ENCODE data around the gene KIAA1614.

DNA sequence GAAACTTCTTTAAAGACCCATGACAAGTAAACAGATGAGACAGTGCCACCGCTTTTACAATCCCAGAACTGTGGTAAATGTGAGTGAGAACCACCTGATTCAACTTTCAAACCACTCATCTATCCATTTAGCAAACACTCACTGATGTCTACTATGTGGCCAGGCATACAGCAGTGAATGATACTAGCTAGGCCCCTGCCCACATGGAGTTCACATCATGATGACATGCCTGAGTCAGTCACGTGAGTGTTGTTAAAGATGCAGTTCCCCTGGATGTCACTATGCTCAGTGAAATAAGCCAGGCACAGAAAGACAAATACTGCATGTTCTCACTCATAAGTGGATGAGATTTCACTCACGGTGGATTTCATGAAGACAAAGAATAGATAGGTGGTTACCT lies 81.6 kb downstream of the KIAA1614 start:
- TF ChIP-seq, protein P1, sequence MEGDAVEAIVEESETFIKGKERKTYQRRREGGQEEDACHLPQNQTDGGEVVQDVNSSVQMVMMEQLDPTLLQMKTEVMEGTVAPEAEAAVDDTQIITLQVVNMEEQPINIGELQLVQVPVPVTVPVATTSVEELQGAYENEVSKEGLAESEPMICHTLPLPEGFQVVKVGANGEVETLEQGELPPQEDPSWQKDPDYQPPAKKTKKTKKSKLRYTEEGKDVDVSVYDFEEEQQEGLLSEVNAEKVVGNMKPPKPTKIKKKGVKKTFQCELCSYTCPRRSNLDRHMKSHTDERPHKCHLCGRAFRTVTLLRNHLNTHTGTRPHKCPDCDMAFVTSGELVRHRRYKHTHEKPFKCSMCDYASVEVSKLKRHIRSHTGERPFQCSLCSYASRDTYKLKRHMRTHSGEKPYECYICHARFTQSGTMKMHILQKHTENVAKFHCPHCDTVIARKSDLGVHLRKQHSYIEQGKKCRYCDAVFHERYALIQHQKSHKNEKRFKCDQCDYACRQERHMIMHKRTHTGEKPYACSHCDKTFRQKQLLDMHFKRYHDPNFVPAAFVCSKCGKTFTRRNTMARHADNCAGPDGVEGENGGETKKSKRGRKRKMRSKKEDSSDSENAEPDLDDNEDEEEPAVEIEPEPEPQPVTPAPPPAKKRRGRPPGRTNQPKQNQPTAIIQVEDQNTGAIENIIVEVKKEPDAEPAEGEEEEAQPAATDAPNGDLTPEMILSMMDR (conservative IDR thresholded peaks at IDR 0.05), result peak; percentile 14; the same call in 1 of the 2 replicates
- no peak for TF ChIP-seq ZFX (IDR thresholded peaks at IDR 0.05)
